CD14-positive monocyte (primary cell): ENCODE measurements around the gene KRTAP10-2. TPM values are rescaled to one million over a fixed set of nuclear protein-coding genes. Genes with fewer than 3 reads are reported as not detected.

Source experiments
- DNase-seq, 3 donors: peaks; one replicate each; pipeline ENCODE4 v3.0.0-alpha.2; 2011 to 2022
- H2AFZ ChIP-seq: 2 replicates; pipeline ENCODE4 v1.6.0; 2012; ENCODE audit warnings: mild to moderate bottlenecking, low read depth, low read length, inconsistent platforms; ENCODE audit not compliant: insufficient read depth, poor library complexity, severe bottlenecking
- H3K27ac ChIP-seq, 2 donors: 1 replicate in 1 of 2; 2 replicates in 1 of 2; pipeline ENCODE4 v1.5.1; 2012 to 2013; ENCODE audit warnings: low read length in 2 of 2, control low read depth in 1 of 2, inconsistent platforms in 1 of 2, low read depth in 1 of 2, mild to moderate bottlenecking in 1 of 2
- H3K27me3 ChIP-seq, 2 donors: one replicate each; pipeline versions ENCODE4 v1.6.0 to v1.6.1; 2011 to 2013; ENCODE audit warnings: low read length in 2 of 2; ENCODE audit not compliant: control insufficient read depth in 2 of 2, insufficient read depth in 2 of 2
- H3K36me3 ChIP-seq, 2 donors: replicated peaks in 1 of 2; 1 replicate in 1 of 2; 2 replicates in 1 of 2; pipeline versions ENCODE4 v1.5.1 to v1.6.1; 2012 to 2013; ENCODE audit warnings: low read length in 2 of 2, control low read depth in 1 of 2, inconsistent platforms in 1 of 2, mild to moderate bottlenecking in 1 of 2; ENCODE audit not compliant: insufficient read depth in 2 of 2, control insufficient read depth in 1 of 2
- H3K4me1 ChIP-seq, 2 donors: 1 replicate in 1 of 2; 2 replicates in 1 of 2; pipeline versions ENCODE4 v1.5.1 to v1.6.1; 2012 to 2013; ENCODE audit warnings: low read length in 2 of 2, control low read depth in 1 of 2, inconsistent platforms in 1 of 2, mild to moderate bottlenecking in 1 of 2, moderate library complexity in 1 of 2; ENCODE audit not compliant: insufficient read depth in 2 of 2, control insufficient read depth in 1 of 2
- H3K4me2 ChIP-seq: replicated peaks from 2 replicates; pipeline ENCODE3; 2012; ENCODE audit warnings: low read length, moderate library complexity, mild to moderate bottlenecking; ENCODE audit not compliant: poor library complexity, severe bottlenecking; ENCODE audit errors: extremely low read depth
- H3K4me3 ChIP-seq, 3 experiments: fragments of 200-600 bp in 1 of 3; sonication (generic) in 1 of 3; replicated peaks in 1 of 3; 1 replicate in 2 of 3; 2 replicates in 1 of 3; pipeline ENCODE4 v1.5.1; 2011 to 2013; ENCODE audit warnings: low read length in 3 of 3, mild to moderate bottlenecking in 3 of 3, control low read depth in 2 of 3, low read depth in 2 of 3, inconsistent platforms in 1 of 3, moderate library complexity in 1 of 3
- H3K79me2 ChIP-seq: 2 replicates; pipeline ENCODE4 v1.6.0; 2012; ENCODE audit warnings: mild to moderate bottlenecking, control low read depth, inconsistent platforms, low read length, moderate library complexity; ENCODE audit not compliant: insufficient read depth
- H3K9ac ChIP-seq: 2 replicates; pipeline ENCODE4 v1.6.0; 2017; ENCODE audit warnings: low read length, mild to moderate bottlenecking; ENCODE audit not compliant: insufficient read depth, poor library complexity, severe bottlenecking
- H3K9me3 ChIP-seq, 2 donors: replicated peaks in 1 of 2; 1 replicate in 1 of 2; 2 replicates in 1 of 2; pipeline versions ENCODE4 v1.5.1 to v1.6.1; 2012 to 2013; ENCODE audit warnings: low read length in 2 of 2, control low read depth in 1 of 2; ENCODE audit not compliant: control insufficient read depth in 1 of 2, insufficient read depth in 1 of 2
- H4K20me1 ChIP-seq: 2 replicates; pipeline ENCODE4 v1.6.0; 2012; ENCODE audit warnings: mild to moderate bottlenecking, low read length, control low read depth, moderate library complexity; ENCODE audit not compliant: insufficient read depth
- H3K27ac Mint-ChIP-seq, 7 donors: one replicate each; pipeline ENCODE4 v1.8.0; 2020; ENCODE audit warnings: mild to moderate bottlenecking in 7 of 7, mixed read lengths in 7 of 7, moderate library complexity in 6 of 7, inconsistent platforms in 2 of 7
- H3K27me3 Mint-ChIP-seq, 3 donors: one replicate each; pipeline ENCODE4 v1.8.0; 2021 to 2022; ENCODE audit warnings: low read depth in 3 of 3, mild to moderate bottlenecking in 3 of 3, mixed read lengths in 3 of 3, moderate library complexity in 3 of 3, inconsistent platforms in 1 of 3
- H3K36me3 Mint-ChIP-seq, 2 donors: one replicate each; pipeline ENCODE4 v1.8.0; 2020; ENCODE audit warnings: mixed read lengths in 2 of 2, inconsistent platforms in 1 of 2, mild to moderate bottlenecking in 1 of 2
- H3K4me1 Mint-ChIP-seq: one replicate; pipeline ENCODE4 v1.8.0; 2020; ENCODE audit warnings: mild to moderate bottlenecking, mixed read lengths
- H3K4me3 Mint-ChIP-seq, 2 donors: one replicate each; pipeline ENCODE4 v1.8.0; 2020; ENCODE audit warnings: mild to moderate bottlenecking in 2 of 2, mixed read lengths in 2 of 2, moderate library complexity in 1 of 2
- H3K9me3 Mint-ChIP-seq, 7 donors: one replicate each; pipeline ENCODE4 v1.8.0; 2020 to 2022; ENCODE audit warnings: mixed read lengths in 7 of 7, mild to moderate bottlenecking in 6 of 7, moderate library complexity in 6 of 7, inconsistent platforms in 2 of 7
- CTCF ChIP-seq: fragments of 200-600 bp; IDR thresholded peaks from one replicate; pipeline ENCODE4 v1.8.0; 2022; ENCODE audit warnings: antibody characterized with exemption, mild to moderate bottlenecking
- WGBS: methylation state at CpG from one replicate; pipeline ENCODE4 v1.1.5; 2013; ENCODE audit warnings: missing lambda C conversion rate; ENCODE audit not compliant: insufficient coverage; 5-methylcytosine and 5-hydroxymethylcytosine counted together
- intact Hi-C, 2 donors: fragments of 100-400 bp; cut with micrococcal nuclease; formaldehyde crosslinking; loops; one replicate each; pipeline versions ENCODE4 v1.15.0 to v1.15.1; 2023
- polyA plus RNA-seq, 3 donors: library from polyadenylated mRNA; depleted of rRNA in 1 of 3; unstranded in 2 of 3; stranded (reverse) in 1 of 3; fragments of 300-500 nt in 2 of 3; fragments of >200 nt in 1 of 3; fragmentation: Illumina TruSeq in 2 of 3; gene quantifications; 1 replicate in 2 of 3; 2 replicates in 1 of 3; pipeline ENCODE4 v1.2.3, GENCODE V29; 2012 to 2021

KRTAP10-2 gene
- polyA plus RNA-seq, 3 donors: not detected

- no peak overlapping the region for H3K9ac ChIP-seq
- peaks cover 7 to 14% (median 7%) of the 10 kb centered on the region in 3 donors for H3K27me3 Mint-ChIP-seq
- no peaks in the 10 kb centered on the region for H3K79me2 ChIP-seq
- no peak overlapping the region for H3K4me3 Mint-ChIP-seq
- WGBS: 87% methylated on average over 19 of the region's 27 CpGs
- no peaks in the 10 kb centered on the region for H3K36me3 Mint-ChIP-seq
- H3K9me3 Mint-ChIP-seq: peaks cover 0 to 12% (median 5%) of the 10 kb centered on the region in 7 donors
- no peak overlapping the region for H3K4me2 ChIP-seq
- peak overlapping the region in 2 of 7 donors; percentile 14 to 68 for H3K27ac Mint-ChIP-seq
- no peak overlapping the region for H2AFZ ChIP-seq
- H4K20me1 ChIP-seq: no peaks in the 10 kb centered on the region
- no peaks in the 10 kb centered on the region for H3K36me3 ChIP-seq
- DNase-seq: no peak
- peaks cover 13% of the 10 kb centered on the region for H3K4me1 Mint-ChIP-seq
- no peaks in the 10 kb centered on the region for H3K27me3 ChIP-seq
- peaks cover 0 to 5% of the 10 kb centered on the region in 2 donors for H3K9me3 ChIP-seq
- intact Hi-C loops: no loop called here
- no peak overlapping the region for H3K4me3 ChIP-seq
- H3K27ac ChIP-seq: no peak overlapping the region
- TF ChIP-seq CTCF: no peak
- peaks cover 9 to 13% of the 10 kb centered on the region in 2 donors for H3K4me1 ChIP-seq
These were observed 48.9 kb downstream of the KRTAP10-2 start for GRCh38 chr21:44502171-44502958.

Other genes with a start within 250 kb of the KRTAP10-2 start
- 10 to 100 TPM; 14.8 to 23.5 (median 17.3) TPM for gene CFAP410, start 212.1 kb downstream of the KRTAP10-2 start, polyA plus RNA-seq
- gene TRPM2, start 197.9 kb downstream of the KRTAP10-2 start, polyA plus RNA-seq: 10 to 100 TPM in 2 of 3 donors, 1 to 10 TPM in 1; 7.6 to 21.6 (median 12.2) TPM
- gene LRRC3, start 96.0 kb downstream of the KRTAP10-2 start, polyA plus RNA-seq: under 1 TPM; 0.30 to 0.59 (median 0.41) TPM
- not detected for gene KRTAP10-1, start 11.3 kb downstream of the KRTAP10-2 start, polyA plus RNA-seq
- not detected for gene KRTAP10-3, start 7.3 kb upstream of the KRTAP10-2 start, polyA plus RNA-seq
- gene KRTAP10-4, start 22.2 kb upstream of the KRTAP10-2 start, polyA plus RNA-seq: not detected
- not detected for gene KRTAP10-5, start 29.1 kb upstream of the KRTAP10-2 start, polyA plus RNA-seq
- gene KRTAP10-6, start 41.0 kb upstream of the KRTAP10-2 start, polyA plus RNA-seq: not detected
- not detected for gene KRTAP10-7, start 49.1 kb upstream of the KRTAP10-2 start, polyA plus RNA-seq
- not detected for gene KRTAP10-8, start 60.6 kb upstream of the KRTAP10-2 start, polyA plus RNA-seq
- gene KRTAP10-9, start 75.6 kb upstream of the KRTAP10-2 start, polyA plus RNA-seq: not detected
- not detected for gene KRTAP10-10, start 85.9 kb upstream of the KRTAP10-2 start, polyA plus RNA-seq
- gene KRTAP10-11, start 94.9 kb upstream of the KRTAP10-2 start, polyA plus RNA-seq: not detected
- gene KRTAP12-4, start 103.2 kb upstream of the KRTAP10-2 start, polyA plus RNA-seq: not detected
- not detected for gene KRTAP12-3, start 106.4 kb upstream of the KRTAP10-2 start, polyA plus RNA-seq
- gene KRTAP12-2, start 115.4 kb upstream of the KRTAP10-2 start, polyA plus RNA-seq: not detected
- gene KRTAP12-1, start 130.7 kb upstream of the KRTAP10-2 start, polyA plus RNA-seq: not detected
- not detected for gene KRTAP10-12, start 145.7 kb upstream of the KRTAP10-2 start, polyA plus RNA-seq
- not detected for gene TSPEAR, start 160.1 kb upstream of the KRTAP10-2 start, polyA plus RNA-seq